H1 (cell line): ENCODE results near the gene CCL24. TPM values are rescaled to one million over a fixed set of nuclear protein-coding genes. Genes with fewer than 3 reads are reported as not detected.

ENCODE experiments used
- CTCF ChIA-PET: fragments of 300-600 bp; sonication (Branson Sonifier 250); formaldehyde crosslinking; loops from one replicate; lab custom pipeline; 2021; ENCODE audit not compliant: partially characterized antibody; lab: Charles Lee
- POLR2A ChIA-PET: fragments of 300-600 bp; sonication (Branson Sonifier 250); formaldehyde crosslinking; loops from one replicate; lab custom pipeline; 2021; ENCODE audit warnings: inconsistent platforms; ENCODE audit not compliant: partially characterized antibody; lab: Charles Lee
- DNase-seq, 2 experiments: peaks; one replicate each; pipeline versions ENCODE4 v3.0.0 to v3.0.0-alpha.2; 2010 to 2022; ENCODE audit warnings: low spot score in 2 of 2, low read depth in 1 of 2, mixed read lengths in 1 of 2
- FAIRE-seq: peaks from 2 replicates; lab custom pipeline; 2011; peaks lifted over from hg19 to GRCh38; lab: Jason Lieb, UNC
- H2AFZ ChIP-seq: 2 replicates; pipeline ENCODE4 v1.8.1; 2012; ENCODE audit warnings: low read length, inconsistent platforms
- H2AK5ac ChIP-seq: 2 replicates; pipeline ENCODE4 v1.6.1; 2013; ENCODE audit warnings: low read depth, low read length
- H2BK120ac ChIP-seq: replicated peaks from 2 replicates; pipeline ENCODE3; 2013; ENCODE audit warnings: low read depth, low read length, inconsistent platforms
- H2BK12ac ChIP-seq: 2 replicates; pipeline ENCODE4 v1.6.1; 2013; ENCODE audit warnings: low read depth, low read length
- H2BK15ac ChIP-seq: 2 replicates; pipeline ENCODE4 v1.6.1; 2013; ENCODE audit warnings: low read length
- H2BK20ac ChIP-seq: 2 replicates; pipeline ENCODE4 v1.6.1; 2013; ENCODE audit warnings: low read length
- H2BK5ac ChIP-seq: 2 replicates; pipeline ENCODE4 v1.6.1; 2013; ENCODE audit warnings: low read depth, low read length
- H3K14ac ChIP-seq: 2 replicates; pipeline ENCODE4 v1.6.1; 2013; ENCODE audit warnings: inconsistent platforms; ENCODE audit not compliant: insufficient read length
- H3K18ac ChIP-seq: 2 replicates; pipeline ENCODE4 v1.6.1; 2013; ENCODE audit warnings: low read length; ENCODE audit errors: extremely low read depth
- H3K23ac ChIP-seq: 2 replicates; pipeline ENCODE4 v1.6.1; 2013; ENCODE audit warnings: inconsistent platforms; ENCODE audit not compliant: insufficient read length
- H3K23me2 ChIP-seq: 2 replicates; pipeline ENCODE4 v1.6.1; 2013; ENCODE audit warnings: low read depth, low read length
- H3K27ac ChIP-seq: 2 replicates; pipeline ENCODE4 v1.6.1; 2011; ENCODE audit warnings: low read depth, low read length, inconsistent platforms
- H3K27me3 ChIP-seq, 4 experiments: replicated peaks in 1 of 4; 1 replicate in 1 of 4; 2 replicates in 3 of 4; pipeline versions ENCODE4 v1.6.1 to v1.8.1; 2011 to 2013; ENCODE audit warnings: low read length in 3 of 4, mild to moderate bottlenecking in 3 of 4, inconsistent platforms in 2 of 4, mixed read lengths in 2 of 4, moderate library complexity in 1 of 4; ENCODE audit not compliant: control insufficient read depth in 3 of 4, insufficient read depth in 3 of 4; ENCODE audit errors: extremely low read depth in 1 of 4
- H3K36me3 ChIP-seq, 4 experiments: 2 replicates each; pipeline versions ENCODE4 v1.6.1 to v1.8.1; 2011 to 2013; ENCODE audit warnings: mild to moderate bottlenecking in 4 of 4, low read length in 3 of 4, moderate library complexity in 2 of 4, control low read depth in 1 of 4, inconsistent platforms in 1 of 4; ENCODE audit not compliant: insufficient read depth in 4 of 4, control insufficient read depth in 2 of 4
- H3K4ac ChIP-seq: replicated peaks from 2 replicates; pipeline ENCODE3; 2013; ENCODE audit warnings: low read length, low read depth, mixed read lengths, inconsistent platforms; ENCODE audit not compliant: insufficient read length
- H3K4me1 ChIP-seq, 4 experiments: replicated peaks in 1 of 4; 1 replicate in 1 of 4; 2 replicates in 3 of 4; pipeline versions ENCODE4 v1.6.1 to v1.8.1; 2011 to 2013; ENCODE audit warnings: low read length in 3 of 4, inconsistent platforms in 2 of 4, mixed read lengths in 1 of 4; ENCODE audit not compliant: insufficient read depth in 4 of 4, control insufficient read depth in 3 of 4
- H3K4me2 ChIP-seq, 2 experiments: 2 replicates each; pipeline versions ENCODE4 v1.6.1 to v1.8.1; 2011 to 2013; ENCODE audit warnings: low read depth in 2 of 2, low read length in 2 of 2, control low read depth in 1 of 2, inconsistent platforms in 1 of 2, mild to moderate bottlenecking in 1 of 2; ENCODE audit not compliant: insufficient read depth in 1 of 2
- H3K4me3 ChIP-seq, 4 experiments: fragments of 200-600, 300-600 bp in 1 of 4; sonication (generic), shearing (Covaris generic), sonication (Bioruptor Twin) in 1 of 4; 2 replicates each; pipeline versions ENCODE4 v1.5.1 to v1.8.1; 2011 to 2016; ENCODE audit warnings: low read length in 4 of 4, low read depth in 3 of 4, control low read depth in 2 of 4, inconsistent platforms in 2 of 4, mild to moderate bottlenecking in 2 of 4, mixed read lengths in 1 of 4, moderate library complexity in 1 of 4; ENCODE audit not compliant: insufficient read depth in 2 of 4; ENCODE audit errors: extremely low read depth in 1 of 4
- H3K56ac ChIP-seq: replicated peaks from 2 replicates; pipeline ENCODE3; 2013; ENCODE audit warnings: low read depth, mild to moderate bottlenecking, mixed read lengths, low read length, inconsistent platforms; ENCODE audit not compliant: insufficient read length
- H3K79me1 ChIP-seq: 2 replicates; pipeline ENCODE4 v1.6.1; 2013; ENCODE audit warnings: low read depth, low read length, control low read depth
- H3K79me2 ChIP-seq, 2 experiments: 2 replicates each; pipeline versions ENCODE4 v1.6.1 to v1.8.1; 2012 to 2013; ENCODE audit warnings: low read length in 2 of 2, mild to moderate bottlenecking in 2 of 2, inconsistent platforms in 1 of 2; ENCODE audit not compliant: insufficient read depth in 2 of 2, control insufficient read depth in 1 of 2
- H3K9ac ChIP-seq, 4 experiments: replicated peaks in 1 of 4; 1 replicate in 1 of 4; 2 replicates in 3 of 4; pipeline versions ENCODE4 v1.6.1 to v1.8.1; 2011 to 2013; ENCODE audit warnings: low read depth in 3 of 4, low read length in 3 of 4, control low read depth in 2 of 4, mild to moderate bottlenecking in 2 of 4, moderate library complexity in 2 of 4, inconsistent platforms in 1 of 4; ENCODE audit errors: extremely low read depth in 1 of 4
- H3K9me3 ChIP-seq, 2 experiments: 2 replicates each; pipeline versions ENCODE4 v1.6.1 to v1.8.1; 2012 to 2013; ENCODE audit warnings: mild to moderate bottlenecking in 2 of 2, moderate library complexity in 2 of 2, control low read depth in 1 of 2, inconsistent platforms in 1 of 2, low read depth in 1 of 2, low read length in 1 of 2, mixed read lengths in 1 of 2; ENCODE audit not compliant: insufficient read depth in 2 of 2
- H4K20me1 ChIP-seq, 2 experiments: replicated peaks in 1 of 2; 2 replicates each; pipeline versions ENCODE3 to v1.8.1; 2011 to 2013; ENCODE audit warnings: inconsistent platforms in 2 of 2, low read length in 2 of 2, mild to moderate bottlenecking in 1 of 2; ENCODE audit not compliant: insufficient read depth in 2 of 2, control insufficient read depth in 1 of 2
- H4K5ac ChIP-seq: 2 replicates; pipeline ENCODE4 v1.6.1; 2013; ENCODE audit warnings: low read length, low read depth, mixed read lengths, inconsistent platforms; ENCODE audit not compliant: insufficient read length
- H4K8ac ChIP-seq: 2 replicates; pipeline ENCODE4 v1.8.0; 2013; ENCODE audit warnings: mild to moderate bottlenecking, moderate library complexity, low read length, inconsistent platforms; ENCODE audit not compliant: insufficient read depth; ENCODE audit errors: extremely low read depth
- H4K91ac ChIP-seq: replicated peaks from 2 replicates; pipeline ENCODE3; 2013; ENCODE audit warnings: low read length, mixed read lengths, inconsistent platforms; ENCODE audit not compliant: insufficient read length
- EGR1 ChIP-seq: IDR thresholded peaks from 2 replicates; pipeline ENCODE4 v1.6.1; 2011; ENCODE audit warnings: low read depth, low read length, borderline replicate concordance
- KDM5A ChIP-seq: fragments of 200-600 bp; IDR thresholded peaks from 2 replicates; pipeline ENCODE4 v1.7.1; 2012; ENCODE audit warnings: mild to moderate bottlenecking, low read length, inconsistent platforms, mixed read lengths
- SIN3A ChIP-seq, 2 experiments: IDR thresholded peaks in 1 of 2; conservative IDR thresholded peaks in 1 of 2; 2 replicates each; pipeline ENCODE4 v1.6.1; 2011 to 2012; ENCODE audit warnings: low read length in 2 of 2, improper control_type of control experiment in 1 of 2, low read depth in 1 of 2, mild to moderate bottlenecking in 1 of 2
- WGBS, 2 experiments: shearing (Covaris generic) in 1 of 2; methylation state at CpG; one replicate each; pipeline versions ENCODE4 v1.1.6 to v1.1.7; 2013 to 2015; ENCODE audit warnings: low lambda C conversion rate in 2 of 2, mixed read lengths in 2 of 2, inconsistent platforms in 1 of 2, low coverage in 1 of 2, missing lambda C conversion rate in 1 of 2; ENCODE audit not compliant: insufficient replicate concordance in 2 of 2, insufficient coverage in 1 of 2, insufficient read length in 1 of 2; ENCODE audit errors: extremely low coverage in 1 of 2, missing lambda C conversion rate in 1 of 2; 5-methylcytosine and 5-hydroxymethylcytosine counted together
- polyA plus RNA-seq, 7 experiments: library from polyadenylated mRNA; depleted of rRNA in 3 of 7; stranded (reverse) in 5 of 7; unstranded in 2 of 7; fragments of >200 nt in 5 of 7; fragments of 200-250 nt in 2 of 7; gene quantifications; 1 replicate in 5 of 7; 2 replicates in 1 of 7; 4 replicates in 1 of 7; pipeline versions ENCODE4 v1.2.1 to v1.2.3, GENCODE V29; 2011 to 2013; ENCODE audit warnings: missing spikeins in 2 of 7, mixed read lengths in 2 of 7
- total RNA-seq: library from RNA; stranded (reverse); fragmentation: NEBNext Ultra II Directional; extraction: Animal tissue kit (Norgen Biotek cat#: 25700); gene quantifications from 2 replicates; pipeline ENCODE4 v1.2.1, GENCODE V29; 2021

CCL24 gene
- total and polyA plus RNA-seq, 2 of the 8 experiments (the other 6 are each of a cell fraction or from before 2014, with no cell fraction given) = not detected

DNA sequence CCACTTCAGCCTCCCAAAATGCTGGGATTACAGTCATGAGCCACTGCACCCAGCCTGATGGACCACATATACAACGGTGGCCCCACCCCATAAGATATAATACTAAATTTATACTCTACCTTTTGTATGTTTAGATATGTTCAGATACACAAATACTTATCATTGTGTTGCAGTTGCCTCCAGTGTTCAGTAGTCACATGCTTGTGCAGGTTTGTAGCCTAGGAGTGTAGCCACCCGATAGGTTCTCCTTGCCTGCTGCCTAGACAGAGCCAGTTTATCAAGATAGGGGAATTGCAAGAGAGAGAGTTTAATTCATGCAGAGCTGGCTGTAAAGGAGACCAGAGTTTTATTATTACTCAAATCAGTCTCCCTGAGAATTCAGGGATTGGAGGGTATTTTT, 9.6 kb downstream of the CCL24 start:
- CTCF ChIA-PET = interaction anchor here (1.2 kb wide), 1 partner anchor 42 kb away, joined by 3 read pairs; no protein-coding TSS in a partner anchor
- TF ChIP-seq SIN3A (conservative IDR thresholded peaks at IDR 0.05 in 1 of 2, IDR thresholded peaks at IDR 0.05 in 1 of 2; ENCODE audit: low read depth in 1 of 2, low read length in 2 of 2) (no peak), KDM5A (no peak), EGR1 (no peak)

More for the DNA sequence above, 9.6 kb downstream of the CCL24 start:
- H2BK12ac ChIP-seq = no peak overlapping the region
- no peaks in the 10 kb centered on the region for H4K20me1 ChIP-seq
- H4K8ac ChIP-seq = no peak overlapping the region
- no peaks in the 10 kb centered on the region for H3K4me1 ChIP-seq
- H3K79me1 ChIP-seq = no peaks in the 10 kb centered on the region
- 92% methylated on average over 2 of the region's 2 CpGs; no CpG with 5 or more reads in 1 of the 2 experiments for WGBS, 2 experiments
- no peak overlapping the region for H3K27ac ChIP-seq
- H4K5ac ChIP-seq = no peak overlapping the region
- FAIRE-seq = no peak
- H3K18ac ChIP-seq = no peak overlapping the region
- no peaks in the 10 kb centered on the region for H3K79me2 ChIP-seq
- no peak overlapping the region for H3K23ac ChIP-seq
- H3K27me3 ChIP-seq = no peaks in the 10 kb centered on the region
- no peak overlapping the region for H2BK15ac ChIP-seq
- no peak overlapping the region for H2AFZ ChIP-seq
- no peaks in the 10 kb centered on the region for H3K23me2 ChIP-seq
- H2BK120ac ChIP-seq = no peak overlapping the region
- H3K4me2 ChIP-seq = no peak overlapping the region
- H2BK20ac ChIP-seq = no peak overlapping the region
- no peak overlapping the region for H3K4ac ChIP-seq
- H3K9ac ChIP-seq = no peak overlapping the region
- no peak overlapping the region for H4K91ac ChIP-seq
- no peaks in the 10 kb centered on the region for H3K36me3 ChIP-seq
- no peak overlapping the region for H3K56ac ChIP-seq
- no peak overlapping the region for H3K14ac ChIP-seq
- H3K9me3 ChIP-seq = peaks cover 6 to 9% of the 10 kb centered on the region in 2 experiments; a peak in 3 of 4 replicates
- no peak for DNase-seq
- POLR2A ChIA-PET = interaction anchor here (0.6 kb wide), 1 partner anchor 18 kb away, joined by 3 read pairs; no protein-coding TSS in a partner anchor
- H3K4me3 ChIP-seq = no peak overlapping the region
- H2AK5ac ChIP-seq = no peak overlapping the region
- H2BK5ac ChIP-seq = no peak overlapping the region
